Measurements from ENCODE around the gene CEACAM1.
"Not testable (repeated sequence)": the region's sequence is repeated elsewhere in the genome, so short reads cannot be mapped to it uniquely, and the experiment has no call there.

The CEACAM1 gene

DNA sequence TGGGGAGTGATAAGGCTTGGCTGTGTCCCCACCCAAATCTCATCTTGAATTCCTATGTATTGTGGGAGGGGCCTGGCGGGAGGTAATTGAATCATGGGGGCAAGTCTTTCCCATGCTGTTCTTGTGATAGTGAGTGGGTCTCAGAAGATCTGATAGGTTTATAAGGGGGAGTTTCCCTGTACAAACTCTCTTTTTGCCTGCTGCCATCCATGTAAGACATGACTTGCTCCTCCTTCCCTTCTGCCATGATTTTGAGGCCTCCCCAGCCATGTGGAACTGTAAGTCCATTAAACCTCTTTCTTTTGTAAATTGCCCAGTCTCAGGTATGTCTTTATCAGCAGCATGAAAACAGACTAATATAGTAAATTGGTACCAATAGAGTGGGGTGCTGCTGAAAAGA lies 20.8 kb upstream of the CEACAM1 start:
- FAIRE-seq; DNase-seq (ENCODE audit: low spot score): not testable (repeated sequence)

DNA sequence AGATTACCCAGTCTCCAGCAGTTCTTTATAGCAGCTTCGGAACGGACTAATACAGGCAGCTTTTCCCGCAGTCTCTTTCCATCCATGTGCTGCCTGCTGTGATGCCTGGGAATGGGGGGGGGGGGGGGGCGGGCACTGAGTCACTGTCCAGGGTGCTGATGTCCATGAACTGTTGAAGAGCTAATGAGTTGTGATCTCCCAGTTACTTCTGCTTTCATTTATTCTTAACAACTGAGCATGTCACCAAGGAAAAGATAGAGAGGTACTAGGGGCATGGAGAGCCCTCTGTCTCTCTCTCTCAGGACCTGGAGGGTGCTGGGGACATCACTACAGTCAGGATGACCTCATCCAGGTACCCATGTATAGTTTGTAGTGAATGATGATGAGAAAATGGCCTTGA lies 20.3 kb upstream of the CEACAM1 start:
- FAIRE-seq (no peak), DNase-seq (ENCODE audit: low spot score) (no peak)

DNA sequence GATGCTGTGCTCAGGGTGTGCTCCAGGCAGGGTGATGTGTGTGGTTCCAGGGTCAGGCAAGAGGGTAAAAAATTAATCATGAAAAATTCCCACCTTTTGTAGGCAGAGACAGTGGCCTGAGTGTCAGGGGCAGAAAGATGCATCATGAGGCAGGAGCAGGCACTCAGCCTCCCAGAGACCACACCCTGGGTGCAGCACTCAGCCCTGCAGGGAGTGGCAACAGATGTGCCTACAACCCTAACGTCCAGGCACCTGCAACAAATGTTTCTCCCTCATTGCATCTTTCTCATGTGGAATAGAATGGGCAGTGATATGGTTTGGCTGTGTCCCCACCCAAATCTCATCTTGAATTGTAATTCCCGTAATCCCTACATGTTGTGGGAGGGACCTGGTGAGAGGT lies 19.6 kb upstream of the CEACAM1 start:
- DNase-seq (ENCODE audit: low spot score) (no peak), FAIRE-seq (no peak)

DNA sequence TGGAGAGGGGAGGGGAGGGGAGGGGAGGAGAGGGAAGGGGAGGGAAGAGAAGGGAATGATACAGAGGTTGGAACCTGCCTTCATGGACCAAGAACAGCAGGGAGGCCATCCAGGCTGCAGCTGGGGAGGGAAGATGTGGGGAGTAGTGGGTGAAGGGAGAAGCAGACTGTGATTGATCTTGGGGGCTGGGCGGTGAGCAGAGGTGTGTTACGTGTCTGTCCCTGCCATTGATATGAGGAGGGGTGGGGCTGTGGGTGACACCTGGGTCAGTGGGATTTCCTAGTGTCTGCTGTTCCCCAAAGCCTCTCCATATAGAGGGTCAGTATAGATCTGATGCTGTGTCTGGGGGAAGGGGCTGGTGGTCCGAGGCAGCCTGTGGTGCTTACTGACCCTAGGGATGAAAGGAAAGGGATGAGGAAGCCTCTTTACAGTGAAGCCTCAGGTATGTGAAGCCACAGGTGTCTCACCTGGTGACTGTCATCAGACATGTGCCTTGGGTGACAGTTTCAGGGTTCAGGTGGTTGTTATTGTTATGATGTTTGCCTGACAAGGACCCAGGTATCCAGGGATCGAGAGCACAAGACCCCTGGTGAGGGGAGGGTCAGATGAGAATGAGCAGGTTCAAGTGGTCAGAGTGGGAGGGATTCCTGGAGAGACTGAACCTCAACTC lies 18.7 kb upstream of the CEACAM1 start:
- no peak for FAIRE-seq
- DNase-seq (ENCODE audit: low spot score), result no peak

DNA sequence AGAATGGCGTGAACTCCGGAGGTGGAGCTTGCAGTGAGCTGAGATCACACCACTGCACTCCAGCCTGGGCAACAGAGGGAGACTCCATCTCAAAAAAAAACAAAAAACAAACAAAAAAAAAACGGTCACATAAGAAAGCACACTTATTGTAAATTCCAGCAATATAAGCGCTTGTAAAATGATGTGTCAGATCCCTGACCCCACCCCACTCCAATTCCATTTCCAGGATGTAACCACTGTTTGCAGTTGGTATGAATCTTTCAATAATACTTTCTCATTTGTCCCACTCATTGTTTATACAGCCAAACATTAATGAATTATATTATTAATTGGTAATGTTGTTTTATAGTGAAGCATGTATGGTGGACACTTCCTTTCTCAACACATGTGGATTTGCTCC lies 15.9 kb upstream of the CEACAM1 start:
- no peak for FAIRE-seq
- no peak for DNase-seq (ENCODE audit: low spot score)

DNA sequence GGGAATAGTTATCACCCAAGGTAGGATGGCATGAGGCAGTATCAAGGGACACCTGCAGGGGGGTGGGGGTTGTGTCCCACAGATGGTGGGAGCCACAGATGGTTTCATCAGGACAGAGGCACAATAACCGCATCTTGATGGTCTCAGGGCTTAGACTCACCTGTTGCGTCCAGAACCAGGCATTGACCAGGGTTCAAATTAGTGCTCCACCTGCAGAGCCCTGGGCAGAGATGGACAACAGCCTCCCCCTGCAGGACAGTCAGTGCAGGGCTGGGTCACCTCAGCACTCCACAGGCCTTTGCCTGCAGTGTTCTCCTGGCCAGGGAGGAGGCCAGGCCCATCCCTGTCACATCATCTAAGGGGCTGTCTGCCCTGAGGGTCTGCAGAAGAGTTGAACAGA lies 14.5 kb upstream of the CEACAM1 start:
- FAIRE-seq (no peak), DNase-seq (ENCODE audit: low spot score) (no peak)

DNA sequence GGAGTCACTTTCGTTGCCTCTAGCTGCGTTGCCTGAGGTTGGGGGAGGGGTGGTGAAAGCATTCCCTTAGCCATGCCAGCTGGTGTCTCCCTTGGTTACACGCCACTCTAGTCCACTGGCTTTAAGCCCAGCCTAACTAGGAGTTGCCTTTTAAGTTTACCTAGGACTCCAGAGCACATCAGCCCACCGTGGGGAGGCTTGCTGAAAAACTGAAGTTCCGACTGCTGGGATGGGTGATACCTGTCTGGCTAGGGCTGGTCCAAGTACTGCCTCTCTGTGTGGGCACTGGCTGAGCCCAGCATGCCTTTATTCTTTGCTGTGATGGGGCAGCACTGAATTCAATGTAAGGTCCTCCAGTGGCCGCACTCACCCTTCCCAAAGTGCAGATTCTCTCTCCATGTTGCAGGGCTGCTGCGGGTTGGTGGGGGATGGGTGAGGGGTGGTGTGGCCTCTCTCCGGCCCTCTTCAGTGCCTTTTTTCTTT lies 11.8 kb upstream of the CEACAM1 start:
- FAIRE-seq (no peak), DNase-seq (ENCODE audit: low spot score) (no peak)

DNA sequence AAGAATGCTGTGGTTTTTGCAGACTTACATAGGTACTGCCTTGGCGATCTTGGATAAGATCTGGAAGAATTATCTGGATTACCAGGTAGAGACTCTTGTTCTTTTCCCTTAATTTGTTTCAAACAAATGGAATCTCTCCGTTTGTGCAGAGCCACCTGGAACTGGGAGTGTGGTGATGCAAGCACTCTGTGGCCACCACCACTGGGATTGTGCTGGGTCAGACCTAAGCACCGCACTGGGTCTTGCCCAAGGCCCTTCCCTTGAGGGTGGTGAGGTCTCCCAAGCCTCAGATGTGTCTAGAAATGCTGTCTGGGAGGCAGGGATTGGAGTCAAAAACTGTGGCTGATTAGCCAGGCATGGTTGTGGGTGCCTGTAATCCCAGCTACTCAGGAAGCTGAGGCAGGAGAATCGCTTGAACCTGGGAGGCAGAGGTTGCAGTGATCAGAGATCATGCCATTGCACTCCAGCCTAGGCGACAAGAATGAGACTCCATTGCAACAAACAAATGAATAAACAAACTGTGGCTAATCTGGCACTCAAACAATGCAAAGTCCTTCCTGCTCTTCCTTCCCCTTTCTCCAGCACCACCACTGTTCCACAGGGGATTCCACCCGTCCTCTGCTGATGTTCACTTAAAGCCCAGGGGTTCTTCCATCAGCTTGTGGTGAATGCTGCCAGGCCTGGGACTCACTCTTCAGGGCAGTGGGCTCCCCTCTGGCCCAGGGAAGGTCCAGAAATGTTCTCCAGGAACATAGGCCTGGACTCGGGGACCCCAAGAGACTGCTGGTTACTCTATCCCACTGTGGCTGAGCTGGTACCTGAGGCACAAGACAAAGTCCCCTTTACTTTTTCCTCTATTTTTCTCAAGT lies 10.8 kb upstream of the CEACAM1 start:
- FAIRE-seq, result no peak
- no peak for DNase-seq (ENCODE audit: low spot score)

DNA sequence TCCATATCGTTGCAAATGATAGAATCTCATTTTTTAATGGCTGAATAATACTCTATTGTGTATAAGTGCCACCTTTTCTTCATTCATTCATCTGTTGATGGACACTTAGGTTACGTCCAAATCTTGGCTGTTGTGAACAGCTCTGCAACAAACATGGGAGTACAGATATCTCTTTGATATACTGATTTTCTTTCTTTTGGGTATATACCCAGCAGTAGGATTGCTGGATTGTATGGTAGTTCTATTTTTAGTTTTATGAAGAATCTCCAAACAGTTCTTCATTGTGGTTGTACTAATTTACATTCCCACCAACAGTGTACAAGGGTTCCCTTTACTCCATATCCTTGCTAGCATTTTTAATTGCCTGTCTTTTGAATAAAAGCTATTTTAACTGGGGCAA lies 7.0 kb upstream of the CEACAM1 start:
- not testable (repeated sequence) for DNase-seq (ENCODE audit: low spot score); FAIRE-seq

DNA sequence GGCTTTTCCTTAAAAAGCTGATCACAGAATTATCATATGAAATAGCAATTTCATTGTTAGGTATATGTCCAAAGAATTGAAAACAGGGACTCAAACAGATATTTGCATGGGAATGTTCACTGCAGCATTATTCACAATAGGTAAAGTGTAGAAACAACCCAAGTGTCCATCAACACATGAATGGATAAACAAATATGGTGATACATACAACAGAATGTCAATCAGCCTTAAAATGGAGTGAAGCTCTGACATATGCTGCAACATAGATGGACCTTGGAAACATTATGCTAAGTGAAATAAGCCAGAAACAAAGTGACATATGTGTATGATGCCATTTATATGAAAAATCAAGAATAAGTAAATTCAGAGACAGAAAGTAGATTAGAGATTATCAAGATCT lies 6.1 kb upstream of the CEACAM1 start:
- DNase-seq (ENCODE audit: low spot score) (no peak), FAIRE-seq (no peak)

DNA sequence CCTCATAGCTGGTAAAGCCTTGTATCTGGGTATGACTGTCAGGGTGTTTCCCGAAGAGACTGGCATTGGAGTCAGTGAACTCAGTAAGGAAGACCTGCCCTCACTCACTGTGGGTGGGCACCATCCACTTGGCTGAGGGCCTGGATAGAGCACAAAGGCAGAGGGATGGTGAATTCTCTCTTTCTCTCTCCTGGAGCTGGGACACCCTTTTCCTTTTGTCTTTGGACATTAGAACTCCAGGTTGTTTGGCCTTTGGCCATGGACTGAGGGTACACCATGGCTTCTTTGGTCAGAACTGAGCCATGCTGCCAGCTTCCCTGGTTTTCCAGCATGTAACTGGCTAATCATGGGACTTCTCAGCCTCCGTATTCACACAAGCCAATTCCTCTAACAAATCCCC lies 4.6 kb upstream of the CEACAM1 start:
- FAIRE-seq, result no peak
- no peak for DNase-seq (ENCODE audit: low spot score)

DNA sequence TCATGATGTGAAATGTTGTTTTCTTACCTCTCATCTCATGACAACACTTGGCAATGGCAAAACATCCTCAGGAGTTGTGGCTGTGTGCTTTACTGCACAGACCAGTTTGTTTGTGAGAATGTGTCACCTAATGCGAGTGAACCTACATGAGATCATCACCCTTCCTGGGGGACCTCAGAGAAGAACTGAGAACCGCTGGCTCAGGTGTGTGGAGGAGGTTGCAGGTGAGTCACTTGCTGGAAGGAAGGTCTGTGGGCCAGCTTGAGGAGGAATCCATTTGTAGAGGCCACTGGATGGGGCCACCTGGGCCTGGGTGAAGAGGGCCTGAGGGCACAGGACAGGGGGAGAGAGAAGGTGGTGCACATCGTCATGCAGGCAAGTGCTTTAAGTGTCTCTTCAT lies 3.0 kb upstream of the CEACAM1 start:
- FAIRE-seq, result no peak
- DNase-seq (ENCODE audit: low spot score), result no peak

DNA sequence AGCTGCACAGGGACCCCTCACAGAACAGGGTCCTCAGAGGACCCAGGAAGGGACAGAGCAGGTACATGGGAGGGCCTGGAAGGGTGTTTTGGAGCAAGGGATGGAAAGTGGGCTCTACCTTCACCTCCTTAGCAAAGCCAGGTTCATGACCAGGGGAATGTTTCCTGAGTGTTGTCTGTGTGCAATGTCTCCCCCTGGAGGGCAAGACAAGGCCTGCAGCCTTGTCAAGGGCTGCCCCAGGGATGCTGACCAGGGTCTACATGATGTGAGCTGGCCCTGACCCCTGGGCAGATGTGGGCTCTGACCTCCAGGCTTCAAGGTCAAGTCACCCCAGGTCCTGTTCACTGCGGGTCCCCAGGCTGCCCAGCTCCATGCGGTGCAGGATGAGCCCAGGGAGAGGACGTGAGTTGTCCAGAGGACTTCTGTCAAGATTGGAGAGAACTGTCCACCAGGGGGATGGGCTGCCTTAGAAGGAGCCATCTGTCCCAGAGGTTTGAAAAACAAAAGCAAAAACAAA lies 1.0 kb upstream of the CEACAM1 start:
- DNase-seq (ENCODE audit: low spot score) (peak; percentile 17), FAIRE-seq (no peak)

DNA sequence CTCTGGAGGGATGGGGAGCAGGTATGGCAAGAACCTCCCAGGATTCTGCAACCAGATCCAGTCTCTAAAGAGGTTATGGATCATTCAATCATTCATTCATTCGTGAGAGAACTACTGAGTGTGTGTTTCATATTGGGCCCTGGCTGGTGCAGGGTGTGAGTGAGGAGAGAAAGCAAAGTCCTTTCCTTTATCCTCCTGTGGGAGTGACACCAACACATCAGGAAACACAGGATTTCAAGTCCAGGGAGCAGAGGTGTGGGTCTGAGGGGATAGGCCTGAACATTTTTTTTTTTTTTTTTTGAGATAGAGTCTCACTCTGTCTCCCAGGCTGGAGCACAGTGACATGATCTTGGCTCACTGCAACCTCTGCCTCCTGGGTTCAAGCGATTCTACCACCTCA lies 3.3 kb downstream of the CEACAM1 start:
- FAIRE-seq, result no peak
- no peak for DNase-seq (ENCODE audit: low spot score)

DNA sequence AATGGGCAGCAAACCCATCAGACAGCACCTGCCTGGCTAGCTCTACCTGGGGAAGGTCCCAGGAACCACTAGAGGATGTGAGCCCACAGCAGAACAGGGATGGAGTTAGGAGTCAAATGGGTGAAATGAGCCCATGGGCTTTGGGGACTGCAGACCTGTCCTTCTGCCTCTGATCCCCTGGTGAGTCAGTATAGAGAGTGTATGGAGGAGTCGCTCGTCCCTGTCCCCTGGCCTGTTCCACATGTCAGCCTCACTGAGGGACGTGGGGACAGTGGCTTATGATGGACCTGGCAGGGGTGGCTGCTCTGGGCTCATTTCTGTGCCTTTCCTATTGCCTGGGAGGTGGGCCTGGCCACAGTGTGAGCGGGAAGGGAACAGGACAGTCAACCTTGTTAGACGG lies 4.0 kb downstream of the CEACAM1 start:
- no peak for FAIRE-seq

DNA sequence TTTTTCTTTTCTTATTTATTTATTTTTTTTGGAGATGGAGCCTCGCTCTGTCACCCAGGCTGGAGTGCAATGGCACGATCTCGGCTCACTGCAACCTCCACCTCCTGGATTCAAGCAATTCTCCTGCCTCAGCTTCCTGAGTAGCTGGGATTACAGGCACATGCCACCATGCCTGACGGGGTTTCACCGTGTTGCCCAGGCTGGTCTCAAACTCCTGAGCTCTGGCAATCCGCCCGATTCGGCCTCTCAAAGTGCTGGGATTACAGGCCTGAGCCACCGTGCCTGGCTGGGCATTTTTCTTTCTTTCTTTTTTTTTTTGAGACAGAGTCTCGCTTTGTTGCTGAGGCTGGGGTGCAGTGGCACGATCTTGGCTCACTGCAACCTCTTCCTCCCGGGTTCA lies 6.0 kb downstream of the CEACAM1 start:
- not testable (repeated sequence) for FAIRE-seq; DNase-seq (ENCODE audit: low spot score)

More for the DNA sequence above, 4.0 kb downstream of the CEACAM1 start:
- DNase-seq (ENCODE audit: low spot score), result no peak

DNA sequence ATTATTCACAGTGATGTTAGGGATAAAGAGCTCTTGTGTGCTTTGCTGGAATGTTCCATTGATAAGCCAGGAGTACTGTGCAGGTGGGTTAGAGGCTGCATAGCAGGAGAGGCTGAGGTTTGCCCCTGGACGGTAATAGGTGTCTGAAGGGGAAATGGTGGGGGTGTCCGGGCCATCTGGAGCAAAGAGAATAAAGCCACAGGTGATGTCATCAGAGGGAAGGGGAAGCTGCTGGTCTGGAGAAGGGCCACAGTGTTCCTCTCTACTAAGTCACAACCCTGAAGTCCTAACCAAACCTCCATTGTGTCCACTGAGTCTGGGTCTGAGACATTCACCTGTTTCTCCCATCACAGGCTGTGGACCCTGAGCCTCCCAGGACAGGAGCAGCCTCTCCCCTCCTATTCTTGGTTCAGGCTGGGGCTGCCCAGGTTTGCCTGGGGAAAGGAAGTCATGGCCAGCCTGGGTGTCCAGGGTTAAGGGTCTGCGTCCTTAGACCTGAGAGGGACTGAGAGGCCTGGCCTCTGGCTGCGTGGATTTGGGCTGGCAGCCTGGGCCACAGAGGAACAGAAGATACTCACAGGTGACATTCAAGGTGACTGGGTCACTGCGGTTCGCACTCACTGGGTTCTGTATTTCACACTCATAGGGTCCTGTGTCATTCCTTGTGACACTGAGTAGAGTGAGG lies 6.8 kb downstream of the CEACAM1 start:
- FAIRE-seq, result no peak
- no peak for DNase-seq (ENCODE audit: low spot score)

DNA sequence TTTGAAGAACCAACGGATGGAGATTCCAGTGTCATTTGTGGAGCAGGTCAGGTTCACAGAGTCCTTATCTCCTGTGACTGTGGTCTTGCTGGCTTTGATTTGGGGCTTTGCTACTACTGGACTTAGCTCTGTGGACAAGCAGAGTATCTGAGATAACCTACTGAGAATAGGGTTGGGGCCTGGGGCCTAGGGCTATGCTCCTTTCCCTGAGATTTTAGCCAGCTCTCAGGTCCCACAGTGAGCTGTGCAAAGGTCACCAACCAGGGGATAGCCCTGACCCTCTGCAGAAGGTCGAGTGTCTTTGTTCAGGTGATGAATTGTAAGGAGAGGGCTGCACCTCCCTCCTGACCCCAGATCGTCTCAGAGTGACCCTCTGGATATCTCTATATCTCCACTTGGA lies 9.2 kb downstream of the CEACAM1 start:
- no peak for FAIRE-seq
- DNase-seq (ENCODE audit: low spot score), result no peak

DNA sequence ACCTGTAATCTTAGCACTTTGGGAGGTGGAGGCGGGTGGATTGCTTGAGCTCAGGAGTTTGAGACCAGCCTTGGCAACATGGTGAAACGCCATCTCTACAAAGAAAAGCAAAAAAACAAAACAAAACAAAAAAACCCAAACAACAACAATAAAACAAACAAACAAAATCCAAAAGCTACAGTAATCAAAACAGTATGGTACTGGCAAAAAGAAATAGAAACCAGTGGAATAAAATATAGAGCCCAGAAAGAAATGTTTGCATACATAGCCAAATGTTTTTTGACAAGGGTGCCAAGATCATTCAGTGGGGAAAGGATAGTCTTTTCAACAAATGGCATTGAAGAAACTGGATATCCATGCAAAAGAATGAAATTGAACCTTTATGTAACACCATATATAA lies 11.5 kb downstream of the CEACAM1 start:
- FAIRE-seq, result no peak
- no peak for DNase-seq (ENCODE audit: low spot score)

DNA sequence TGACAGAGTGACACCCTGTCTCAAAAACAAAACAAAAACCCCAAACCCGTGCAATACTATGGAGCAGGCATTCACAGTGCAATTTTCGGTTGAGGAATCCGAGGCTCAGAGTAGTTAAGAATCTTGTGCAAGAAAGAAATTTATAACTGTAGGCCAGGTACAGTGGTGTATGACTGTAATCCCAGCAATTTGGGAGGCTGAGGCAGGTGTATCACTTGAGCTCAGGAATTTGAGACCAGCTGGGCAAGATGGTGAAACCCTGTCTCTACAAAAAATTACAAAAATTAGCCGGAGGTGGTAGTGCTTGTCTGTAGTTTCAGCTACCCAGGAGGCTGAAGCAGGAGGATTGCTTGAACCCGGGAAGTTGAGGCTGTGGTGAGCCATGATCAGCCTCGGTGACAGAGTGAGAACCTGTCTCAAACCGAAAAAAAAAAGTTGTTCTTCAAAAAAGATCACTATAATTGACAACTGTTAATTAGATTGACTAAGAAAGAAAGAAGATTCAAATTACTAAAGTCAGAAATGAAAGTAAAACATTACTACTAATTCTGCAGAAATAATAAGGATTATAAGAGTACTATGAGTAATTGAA lies 12.9 kb downstream of the CEACAM1 start:
- DNase-seq (ENCODE audit: low spot score), result no peak
- FAIRE-seq, result no peak

DNA sequence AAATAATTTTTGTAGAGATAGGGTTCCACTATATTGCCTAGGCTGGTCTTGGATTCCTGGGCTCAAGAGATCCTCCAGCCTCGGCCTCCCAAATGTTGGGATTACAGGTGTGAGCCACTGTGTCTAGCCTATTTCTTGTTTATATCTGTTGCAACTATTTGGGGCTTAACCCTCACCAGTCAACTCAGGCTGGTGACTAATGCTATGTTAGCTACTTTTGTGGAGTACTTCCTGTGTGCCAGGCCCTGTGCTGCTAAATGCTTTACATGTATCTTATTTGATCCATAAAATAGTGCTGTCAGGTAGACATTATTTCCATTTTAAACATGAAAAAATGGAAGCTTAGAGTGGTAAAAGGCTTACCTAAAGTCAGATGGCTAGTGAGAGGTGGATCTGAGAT lies 13.8 kb downstream of the CEACAM1 start:
- DNase-seq (ENCODE audit: low spot score) (no peak), FAIRE-seq (no peak)

Data from RCC 7860 (cell line).